Loucy (cell line): ENCODE results near the gene EPHA7.

Experiments
- CTCF ChIP-seq: fragments of 200-600 bp; sonication (generic); conservative IDR thresholded peaks from 2 replicates; pipeline ENCODE4 v1.5.1; 2014; ENCODE audit warnings: mild to moderate bottlenecking, antibody characterized with exemption, low read length
- EZH2phosphoT487 ChIP-seq: fragments of 200-600 bp; IDR thresholded peaks from 2 replicates; pipeline ENCODE4 v1.6.1; 2018; ENCODE audit warnings: antibody characterized with exemption, mild to moderate bottlenecking, moderate library complexity, borderline replicate concordance

- no peak for TF ChIP-seq CTCF
- TF ChIP-seq EZH2phosphoT487, result no peak
Observed at GRCh38 chr6:93416571-93417420, 2.6 kb downstream of the EPHA7 start.
